CD14-positive monocyte (primary cell): Measurements from ENCODE around the gene WIPI1. TPM values are rescaled to one million over a fixed set of nuclear protein-coding genes. Genes with fewer than 3 reads are reported as not detected.

Source experiments
- DNase-seq, 3 donors: peaks; one replicate each; pipeline ENCODE4 v3.0.0-alpha.2; 2011 to 2022
- H2AFZ ChIP-seq: 2 replicates; pipeline ENCODE4 v1.6.0; 2012; ENCODE audit warnings: mild to moderate bottlenecking, low read depth, low read length, inconsistent platforms; ENCODE audit not compliant: insufficient read depth, poor library complexity, severe bottlenecking
- H3K27ac ChIP-seq, 2 donors: 1 replicate in 1 of 2; 2 replicates in 1 of 2; pipeline ENCODE4 v1.5.1; 2012 to 2013; ENCODE audit warnings: low read length in 2 of 2, control low read depth in 1 of 2, inconsistent platforms in 1 of 2, low read depth in 1 of 2, mild to moderate bottlenecking in 1 of 2
- H3K27me3 ChIP-seq, 2 donors: one replicate each; pipeline versions ENCODE4 v1.6.0 to v1.6.1; 2011 to 2013; ENCODE audit warnings: low read length in 2 of 2; ENCODE audit not compliant: control insufficient read depth in 2 of 2, insufficient read depth in 2 of 2
- H3K36me3 ChIP-seq, 2 donors: replicated peaks in 1 of 2; 1 replicate in 1 of 2; 2 replicates in 1 of 2; pipeline versions ENCODE4 v1.5.1 to v1.6.1; 2012 to 2013; ENCODE audit warnings: low read length in 2 of 2, control low read depth in 1 of 2, inconsistent platforms in 1 of 2, mild to moderate bottlenecking in 1 of 2; ENCODE audit not compliant: insufficient read depth in 2 of 2, control insufficient read depth in 1 of 2
- H3K4me1 ChIP-seq, 2 donors: 1 replicate in 1 of 2; 2 replicates in 1 of 2; pipeline versions ENCODE4 v1.5.1 to v1.6.1; 2012 to 2013; ENCODE audit warnings: low read length in 2 of 2, control low read depth in 1 of 2, inconsistent platforms in 1 of 2, mild to moderate bottlenecking in 1 of 2, moderate library complexity in 1 of 2; ENCODE audit not compliant: insufficient read depth in 2 of 2, control insufficient read depth in 1 of 2
- H3K4me2 ChIP-seq: replicated peaks from 2 replicates; pipeline ENCODE3; 2012; ENCODE audit warnings: low read length, moderate library complexity, mild to moderate bottlenecking; ENCODE audit not compliant: poor library complexity, severe bottlenecking; ENCODE audit errors: extremely low read depth
- H3K4me3 ChIP-seq, 3 experiments: fragments of 200-600 bp in 1 of 3; sonication (generic) in 1 of 3; replicated peaks in 1 of 3; 1 replicate in 2 of 3; 2 replicates in 1 of 3; pipeline ENCODE4 v1.5.1; 2011 to 2013; ENCODE audit warnings: low read length in 3 of 3, mild to moderate bottlenecking in 3 of 3, control low read depth in 2 of 3, low read depth in 2 of 3, inconsistent platforms in 1 of 3, moderate library complexity in 1 of 3
- H3K79me2 ChIP-seq: 2 replicates; pipeline ENCODE4 v1.6.0; 2012; ENCODE audit warnings: mild to moderate bottlenecking, control low read depth, inconsistent platforms, low read length, moderate library complexity; ENCODE audit not compliant: insufficient read depth
- H3K9ac ChIP-seq: 2 replicates; pipeline ENCODE4 v1.6.0; 2017; ENCODE audit warnings: low read length, mild to moderate bottlenecking; ENCODE audit not compliant: insufficient read depth, poor library complexity, severe bottlenecking
- H3K9me3 ChIP-seq, 2 donors: replicated peaks in 1 of 2; 1 replicate in 1 of 2; 2 replicates in 1 of 2; pipeline versions ENCODE4 v1.5.1 to v1.6.1; 2012 to 2013; ENCODE audit warnings: low read length in 2 of 2, control low read depth in 1 of 2; ENCODE audit not compliant: control insufficient read depth in 1 of 2, insufficient read depth in 1 of 2
- H4K20me1 ChIP-seq: 2 replicates; pipeline ENCODE4 v1.6.0; 2012; ENCODE audit warnings: mild to moderate bottlenecking, low read length, control low read depth, moderate library complexity; ENCODE audit not compliant: insufficient read depth
- H3K27ac Mint-ChIP-seq, 7 donors: one replicate each; pipeline ENCODE4 v1.8.0; 2020; ENCODE audit warnings: mild to moderate bottlenecking in 7 of 7, mixed read lengths in 7 of 7, moderate library complexity in 6 of 7, inconsistent platforms in 2 of 7
- H3K27me3 Mint-ChIP-seq, 3 donors: one replicate each; pipeline ENCODE4 v1.8.0; 2021 to 2022; ENCODE audit warnings: low read depth in 3 of 3, mild to moderate bottlenecking in 3 of 3, mixed read lengths in 3 of 3, moderate library complexity in 3 of 3, inconsistent platforms in 1 of 3
- H3K36me3 Mint-ChIP-seq, 2 donors: one replicate each; pipeline ENCODE4 v1.8.0; 2020; ENCODE audit warnings: mixed read lengths in 2 of 2, inconsistent platforms in 1 of 2, mild to moderate bottlenecking in 1 of 2
- H3K4me1 Mint-ChIP-seq: one replicate; pipeline ENCODE4 v1.8.0; 2020; ENCODE audit warnings: mild to moderate bottlenecking, mixed read lengths
- H3K4me3 Mint-ChIP-seq, 2 donors: one replicate each; pipeline ENCODE4 v1.8.0; 2020; ENCODE audit warnings: mild to moderate bottlenecking in 2 of 2, mixed read lengths in 2 of 2, moderate library complexity in 1 of 2
- H3K9me3 Mint-ChIP-seq, 7 donors: one replicate each; pipeline ENCODE4 v1.8.0; 2020 to 2022; ENCODE audit warnings: mixed read lengths in 7 of 7, mild to moderate bottlenecking in 6 of 7, moderate library complexity in 6 of 7, inconsistent platforms in 2 of 7
- CTCF ChIP-seq: fragments of 200-600 bp; IDR thresholded peaks from one replicate; pipeline ENCODE4 v1.8.0; 2022; ENCODE audit warnings: antibody characterized with exemption, mild to moderate bottlenecking
- WGBS: methylation state at CpG from one replicate; pipeline ENCODE4 v1.1.5; 2013; ENCODE audit warnings: missing lambda C conversion rate; ENCODE audit not compliant: insufficient coverage; 5-methylcytosine and 5-hydroxymethylcytosine counted together
- intact Hi-C, 2 donors: fragments of 100-400 bp; cut with micrococcal nuclease; formaldehyde crosslinking; loops; one replicate each; pipeline versions ENCODE4 v1.15.0 to v1.15.1; 2023
- polyA plus RNA-seq, 3 donors: library from polyadenylated mRNA; depleted of rRNA in 1 of 3; unstranded in 2 of 3; stranded (reverse) in 1 of 3; fragments of 300-500 nt in 2 of 3; fragments of >200 nt in 1 of 3; fragmentation: Illumina TruSeq in 2 of 3; gene quantifications; 1 replicate in 2 of 3; 2 replicates in 1 of 3; pipeline ENCODE4 v1.2.3, GENCODE V29; 2012 to 2021

WIPI1 gene
- polyA plus RNA-seq, 3 donors, result 19.9 to 31.9 (median 22.1) TPM

GRCh38 chr17:68389041-68389440 lies 68.3 kb downstream of the WIPI1 start:
- peaks cover 9 to 11% of the 10 kb centered on the region in 2 donors for H3K4me1 ChIP-seq
- H2AFZ ChIP-seq, result no peak overlapping the region
- no peaks in the 10 kb centered on the region for H3K9me3 ChIP-seq
- Mint-ChIP-seq H3K9me3 (peaks cover 0 to 2% (median 0%) of the 10 kb centered on the region in 7 donors), H3K27me3 (peaks cover 4 to 9% (median 4%) of the 10 kb centered on the region in 3 donors), H3K36me3 (peaks cover 23 to 28% of the 10 kb centered on the region in 2 donors), H3K27ac (no peak overlapping the region), H3K4me1 (peaks cover 14% of the 10 kb centered on the region), H3K4me3 (no peak overlapping the region)
- H3K36me3 ChIP-seq, result no peaks in the 10 kb centered on the region
- DNase-seq, result no peak
- intact Hi-C loops, result no loop called here
- no peaks in the 10 kb centered on the region for H3K27me3 ChIP-seq
- 93% methylated on average over 3 of the region's 7 CpGs for WGBS
- no peak overlapping the region for H3K4me3 ChIP-seq
- TF ChIP-seq CTCF, result no peak
- H3K79me2 ChIP-seq, result no peaks in the 10 kb centered on the region
- no peak overlapping the region for H3K4me2 ChIP-seq
- H3K27ac ChIP-seq, result no peak overlapping the region
- H3K9ac ChIP-seq, result no peak overlapping the region
- H4K20me1 ChIP-seq, result no peaks in the 10 kb centered on the region

GRCh38 chr17:68387435-68388218 lies 69.7 kb downstream of the WIPI1 start:
- Mint-ChIP-seq H3K27me3 (peaks cover 4 to 6% (median 4%) of the 10 kb centered on the region in 3 donors), H3K4me1 (peaks cover 24% of the 10 kb centered on the region), H3K27ac (peak overlapping the region in 2 of 7 donors; percentile 26 to 38), H3K36me3 (peaks cover 14 to 25% of the 10 kb centered on the region in 2 donors), H3K9me3 (peaks cover 0 to 2% (median 0%) of the 10 kb centered on the region in 7 donors), H3K4me3 (no peak overlapping the region)
- Histone ChIP-seq H3K36me3 (no peaks in the 10 kb centered on the region), H3K79me2 (no peaks in the 10 kb centered on the region), H2AFZ (no peak overlapping the region), H3K9ac (no peak overlapping the region), H3K9me3 (no peaks in the 10 kb centered on the region), H3K4me3 (no peak overlapping the region), H4K20me1 (no peaks in the 10 kb centered on the region), H3K4me1 (peaks cover 19 to 22% of the 10 kb centered on the region in 2 donors), H3K27ac (no peak overlapping the region), H3K4me2 (no peak overlapping the region), H3K27me3 (no peaks in the 10 kb centered on the region)
- TF ChIP-seq CTCF, result no peak
- WGBS, result 83% methylated on average over 1 of the region's 6 CpGs
- no peak for DNase-seq
- intact Hi-C loops, result no loop called here
